Right lobe of liver (tissue), 6 donors: Measurements from ENCODE around the gene DSCAM. TPM values are rescaled to one million over a fixed set of nuclear protein-coding genes. Genes with fewer than 3 reads are reported as not detected.

Source experiments
- ATAC-seq, 4 donors: fragments of 200-7000 bp; cut with Tn5 transposase; one replicate each; pipeline ENCODE4 v1.9.1; 2020; ENCODE audit warnings: mild to moderate bottlenecking in 4 of 4, moderate library complexity in 4 of 4
- DNase-seq, 3 donors: peaks; one replicate each; pipeline ENCODE4 v3.0.0-alpha.2; 2020
- H3K27ac ChIP-seq, 3 donors: fragments of 200-600 bp; one replicate each; pipeline ENCODE4 v1.8.0; 2022
- H3K27me3 ChIP-seq, 2 donors: fragments of 200-600 bp; one replicate each; pipeline ENCODE4 v1.8.0; 2022
- H3K36me3 ChIP-seq, 4 donors: fragments of 200-600 bp; sonication (generic) in 1 of 4; one replicate each; pipeline versions ENCODE4 v1.5.1 to v1.8.0; 2017 to 2022; ENCODE audit warnings: control low read depth in 1 of 4
- H3K4me1 ChIP-seq, 4 donors: fragments of 200-600 bp; sonication (generic) in 1 of 4; one replicate each; pipeline versions ENCODE4 v1.5.1 to v1.8.0; 2017 to 2022; ENCODE audit warnings: control low read depth in 1 of 4
- H3K4me3 ChIP-seq, 3 donors: fragments of 200-600 bp; one replicate each; pipeline ENCODE4 v1.8.0; 2022
- H3K9me3 ChIP-seq, 4 donors: fragments of 200-600 bp; sonication (generic) in 1 of 4; one replicate each; pipeline versions ENCODE4 v1.5.1 to v1.8.0; 2017 to 2022; ENCODE audit warnings: control low read depth in 1 of 4
- POLR2A ChIP-seq: fragments of 450-650 bp; IDR thresholded peaks from one replicate; pipeline ENCODE4 v1.6.1; 2017; ENCODE audit warnings: antibody characterized with exemption, mild to moderate bottlenecking
- WGBS: methylation state at CpG from one replicate; pipeline ENCODE4 v1.1.6; 2018; ENCODE audit warnings: low coverage, low lambda C conversion rate; ENCODE audit not compliant: insufficient coverage; ENCODE audit errors: missing lambda C conversion rate; 5-methylcytosine and 5-hydroxymethylcytosine counted together
- intact Hi-C, 2 donors: fragments of 100-400 bp; cut with DNase I; formaldehyde crosslinking; loops; one replicate each; pipeline versions ENCODE4 v1.11.2 to v1.14.1; 2022
- total RNA-seq, 6 experiments: library from RNA; depleted of rRNA in 2 of 6; stranded (reverse); fragments of >200 nt in 2 of 6; fragmentation: NEBNext Ultra II Directional in 3 of 6; extraction: Animal tissue kit (Norgen Biotek cat#: 25700) in 3 of 6; gene quantifications; one replicate each; pipeline versions ENCODE4 v1.1.0 to v1.2.4, GENCODE V29; 2016 to 2023
- TF ChIP-seq, protein P1 (sequence below), 4 donors: fragments of 200-600 bp in 3 of 4; fragments of 450-650 bp in 1 of 4; IDR thresholded peaks; one replicate each; pipeline versions ENCODE4 v1.5.1 to v1.8.0; 2016 to 2022; ENCODE audit warnings: antibody characterized with exemption in 4 of 4, mild to moderate bottlenecking in 2 of 4
- donor health status: DM: no; HTN: yes; CAD: no.
- donor health status: DM: no; HTN: no; CAD: no.
- donor health status: DM: no; HTN: no; CAD: no.
- donor health status: DM: no; HTN: yes; CAD: no.
- donor health status: DM: no; HTN: yes; CAD: no.

The DSCAM gene
- total RNA-seq, 6 experiments from 2014 or later = 0.04 to 0.16 (median 0.06) TPM; not detected in 2

DNA sequence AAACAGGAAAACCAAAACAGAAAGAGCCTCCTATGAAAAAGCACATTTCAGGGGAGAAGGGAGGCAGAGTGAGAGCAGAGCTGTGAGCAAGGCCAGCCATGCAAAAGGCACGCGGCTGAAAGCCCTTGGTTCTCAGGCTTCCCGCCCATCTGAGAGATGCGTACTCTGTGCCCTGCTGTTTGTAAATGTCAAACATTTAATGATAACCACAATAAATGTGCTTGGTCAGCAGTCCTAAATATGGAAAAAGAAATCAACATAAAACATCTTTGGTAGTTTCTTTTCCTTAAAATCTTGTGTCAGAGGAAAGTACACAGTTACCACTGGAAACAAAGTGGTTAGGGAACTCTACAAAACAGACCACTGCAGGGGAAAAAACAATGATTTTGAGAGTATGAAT is 283.1 kb downstream of the DSCAM start:
- Histone ChIP-seq H3K4me1 (no peaks in the 10 kb centered on the region), H3K4me3 (no peak overlapping the region), H3K27me3 (no peaks in the 10 kb centered on the region), H3K36me3 (no peaks in the 10 kb centered on the region), H3K27ac (no peak overlapping the region), H3K9me3 (no peaks in the 10 kb centered on the region)
- intact Hi-C loops = no loop called here
- ATAC-seq (peak; percentile 57 to 75 (median 61)), DNase-seq (peak in 1 of 3 donors; percentile 37)
- TF ChIP-seq, protein P1, sequence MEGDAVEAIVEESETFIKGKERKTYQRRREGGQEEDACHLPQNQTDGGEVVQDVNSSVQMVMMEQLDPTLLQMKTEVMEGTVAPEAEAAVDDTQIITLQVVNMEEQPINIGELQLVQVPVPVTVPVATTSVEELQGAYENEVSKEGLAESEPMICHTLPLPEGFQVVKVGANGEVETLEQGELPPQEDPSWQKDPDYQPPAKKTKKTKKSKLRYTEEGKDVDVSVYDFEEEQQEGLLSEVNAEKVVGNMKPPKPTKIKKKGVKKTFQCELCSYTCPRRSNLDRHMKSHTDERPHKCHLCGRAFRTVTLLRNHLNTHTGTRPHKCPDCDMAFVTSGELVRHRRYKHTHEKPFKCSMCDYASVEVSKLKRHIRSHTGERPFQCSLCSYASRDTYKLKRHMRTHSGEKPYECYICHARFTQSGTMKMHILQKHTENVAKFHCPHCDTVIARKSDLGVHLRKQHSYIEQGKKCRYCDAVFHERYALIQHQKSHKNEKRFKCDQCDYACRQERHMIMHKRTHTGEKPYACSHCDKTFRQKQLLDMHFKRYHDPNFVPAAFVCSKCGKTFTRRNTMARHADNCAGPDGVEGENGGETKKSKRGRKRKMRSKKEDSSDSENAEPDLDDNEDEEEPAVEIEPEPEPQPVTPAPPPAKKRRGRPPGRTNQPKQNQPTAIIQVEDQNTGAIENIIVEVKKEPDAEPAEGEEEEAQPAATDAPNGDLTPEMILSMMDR (IDR thresholded peaks at IDR 0.05) = no peak
- no peak for TF ChIP-seq POLR2A
- WGBS = 22% methylated on average over 4 of the region's 4 CpGs

DNA sequence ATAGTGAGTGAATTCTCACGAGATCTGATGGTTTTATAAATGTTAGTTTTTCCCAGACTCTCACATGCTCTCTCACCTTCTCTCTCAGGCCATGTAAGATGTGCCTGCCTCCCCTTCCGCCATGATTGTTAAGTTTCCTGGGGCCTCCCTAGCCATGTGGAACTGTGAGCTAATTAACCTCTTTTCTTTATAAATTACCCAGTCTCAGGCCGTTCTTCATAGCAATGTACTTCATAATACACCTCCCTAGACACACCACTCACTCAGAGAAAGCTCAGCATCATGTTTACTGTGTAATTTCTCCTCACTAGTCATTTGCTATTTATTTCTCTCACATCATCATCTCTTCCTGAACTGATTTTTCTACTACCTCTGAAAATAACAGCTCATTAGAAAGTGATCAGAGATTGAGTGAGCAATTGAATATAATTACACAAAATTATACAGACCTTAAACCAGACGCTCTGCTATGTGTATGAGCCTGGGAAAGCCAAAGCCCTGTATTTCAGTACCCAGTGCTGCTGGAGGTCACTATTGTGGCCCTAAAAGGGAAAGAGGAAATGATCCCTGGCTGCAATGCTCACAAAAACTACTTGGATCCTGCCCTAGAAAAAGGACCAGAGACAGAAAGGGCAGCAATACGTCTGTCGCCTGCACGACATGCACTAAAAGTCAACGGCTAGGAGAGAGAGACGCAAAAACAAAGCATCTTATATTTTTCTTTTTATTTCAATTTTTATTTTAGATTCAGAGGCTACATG is 284.5 kb downstream of the DSCAM start:
- DNase-seq (no peak), ATAC-seq (peak; percentile 39 to 49 (median 46))
- Histone ChIP-seq H3K27ac (no peak overlapping the region), H3K27me3 (no peaks in the 10 kb centered on the region), H3K36me3 (no peaks in the 10 kb centered on the region), H3K9me3 (no peaks in the 10 kb centered on the region), H3K4me3 (no peak overlapping the region), H3K4me1 (no peaks in the 10 kb centered on the region)
- TF ChIP-seq POLR2A = no peak
- TF ChIP-seq, protein P1 (IDR thresholded peaks at IDR 0.05) = no peak
- intact Hi-C loops = no loop called here
- 37% methylated on average over 9 of the region's 9 CpGs for WGBS

DNA sequence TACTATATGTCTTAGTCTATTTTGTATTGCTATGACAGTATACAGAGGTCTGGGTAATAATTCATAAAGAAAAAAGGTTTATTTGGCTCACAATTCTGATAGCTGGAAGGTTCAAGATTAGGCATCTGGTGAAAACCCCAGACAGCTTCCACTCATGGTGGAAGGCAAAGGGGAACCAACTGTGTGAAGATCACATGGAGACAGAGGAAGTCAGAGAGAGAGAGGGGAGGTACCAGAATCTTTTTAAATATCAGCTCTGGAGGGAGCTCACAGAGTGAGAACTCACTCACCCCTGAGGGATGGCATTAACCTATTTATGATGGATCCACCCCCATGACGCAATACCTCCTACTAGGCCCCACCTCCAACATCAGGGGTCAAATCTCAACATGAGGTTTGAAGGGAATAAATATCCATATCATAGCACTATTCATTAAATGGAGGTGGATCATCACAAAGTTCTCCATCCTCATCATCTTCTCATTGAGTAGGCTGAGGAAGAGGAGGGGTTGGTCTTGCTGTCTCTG is 290.5 kb downstream of the DSCAM start:
- no peaks in the 10 kb centered on the region for H3K27me3 ChIP-seq
- ATAC-seq = peak in 3 of 4 donors; percentile 33 to 48 (median 42)
- no peak overlapping the region for H3K27ac ChIP-seq
- 25% methylated on average over 1 of the region's 1 CpG for WGBS
- intact Hi-C loops = no loop called here
- H3K4me3 ChIP-seq = no peak overlapping the region
- H3K36me3 ChIP-seq = no peaks in the 10 kb centered on the region
- TF ChIP-seq, protein P1 (IDR thresholded peaks at IDR 0.05) = no peak
- TF ChIP-seq POLR2A = no peak
- H3K4me1 ChIP-seq = no peaks in the 10 kb centered on the region
- DNase-seq = no peak
- no peaks in the 10 kb centered on the region for H3K9me3 ChIP-seq

- Histone ChIP-seq H3K9me3 (no peaks in the 10 kb centered on the region), H3K27me3 (no peaks in the 10 kb centered on the region), H3K4me1 (no peaks in the 10 kb centered on the region), H3K4me3 (no peak overlapping the region), H3K36me3 (no peaks in the 10 kb centered on the region), H3K27ac (no peak overlapping the region)
- 30% methylated on average over 2 of the region's 2 CpGs for WGBS
- no peak for ATAC-seq
- intact Hi-C loops = no loop called here
- no peak for DNase-seq
- TF ChIP-seq, protein P1 (IDR thresholded peaks at IDR 0.05) = no peak
- TF ChIP-seq POLR2A = no peak
Observed at GRCh38 chr21:40555021-40555528, 291.9 kb downstream of the DSCAM start.
